HEK293T (cell line): Measurements from ENCODE around the gene CNTD1.

Source experiments
- CTBP1 ChIP-seq: fragments of 450-650 bp; IDR thresholded peaks from 2 replicates; pipeline ENCODE4 v1.6.1; 2016; ENCODE audit warnings: borderline replicate concordance
- FOXK2 ChIP-seq: fragments of 450-650 bp; IDR thresholded peaks from 2 replicates; pipeline ENCODE4 v1.6.1; 2016; ENCODE audit warnings: mild to moderate bottlenecking
- HDGF ChIP-seq: fragments of 450-650 bp; IDR thresholded peaks from 2 replicates; pipeline ENCODE4 v1.6.1; 2017; ENCODE audit warnings: antibody characterized with exemption, borderline replicate concordance
- PKNOX1 ChIP-seq: fragments of 450-650 bp; IDR thresholded peaks from 2 replicates; pipeline ENCODE4 v1.6.1; 2016
- SP1 ChIP-seq: fragments of 450-650 bp; IDR thresholded peaks from 2 replicates; pipeline ENCODE4 v1.6.1; 2017
- ZNF384 ChIP-seq: fragments of 450-650 bp; IDR thresholded peaks from 2 replicates; pipeline ENCODE4 v1.6.1; 2016

- no peak for TF ChIP-seq HDGF
- no peak for TF ChIP-seq CTBP1
- no peak for TF ChIP-seq SP1
- no peak for TF ChIP-seq PKNOX1
- TF ChIP-seq ZNF384, result no peak
- TF ChIP-seq FOXK2, result no peak
Measured at GRCh38 chr17:42750739-42751344, 47.8 kb upstream of the CNTD1 start.
